PC-9 (cell line): ENCODE measurements around the gene ZMIZ1.

Source experiments
- EZH2 ChIP-seq: fragments of 200-600 bp; sonication (generic); IDR thresholded peaks from 2 replicates; pipeline ENCODE4 v1.8.0; 2017; ENCODE audit warnings: antibody characterized with exemption, low read depth
- TF ChIP-seq, protein P1 (sequence below): fragments of 200-600 bp; sonication (generic); conservative IDR thresholded peaks from 2 replicates; pipeline ENCODE4 v1.6.1; 2017; ENCODE audit warnings: mixed run types, antibody characterized with exemption, mild to moderate bottlenecking, moderate library complexity

- TF ChIP-seq, protein P1, sequence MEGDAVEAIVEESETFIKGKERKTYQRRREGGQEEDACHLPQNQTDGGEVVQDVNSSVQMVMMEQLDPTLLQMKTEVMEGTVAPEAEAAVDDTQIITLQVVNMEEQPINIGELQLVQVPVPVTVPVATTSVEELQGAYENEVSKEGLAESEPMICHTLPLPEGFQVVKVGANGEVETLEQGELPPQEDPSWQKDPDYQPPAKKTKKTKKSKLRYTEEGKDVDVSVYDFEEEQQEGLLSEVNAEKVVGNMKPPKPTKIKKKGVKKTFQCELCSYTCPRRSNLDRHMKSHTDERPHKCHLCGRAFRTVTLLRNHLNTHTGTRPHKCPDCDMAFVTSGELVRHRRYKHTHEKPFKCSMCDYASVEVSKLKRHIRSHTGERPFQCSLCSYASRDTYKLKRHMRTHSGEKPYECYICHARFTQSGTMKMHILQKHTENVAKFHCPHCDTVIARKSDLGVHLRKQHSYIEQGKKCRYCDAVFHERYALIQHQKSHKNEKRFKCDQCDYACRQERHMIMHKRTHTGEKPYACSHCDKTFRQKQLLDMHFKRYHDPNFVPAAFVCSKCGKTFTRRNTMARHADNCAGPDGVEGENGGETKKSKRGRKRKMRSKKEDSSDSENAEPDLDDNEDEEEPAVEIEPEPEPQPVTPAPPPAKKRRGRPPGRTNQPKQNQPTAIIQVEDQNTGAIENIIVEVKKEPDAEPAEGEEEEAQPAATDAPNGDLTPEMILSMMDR = no peak
- no peak for TF ChIP-seq EZH2
These were observed 109.9 kb downstream of the ZMIZ1 start for GRCh38 chr10:79178614-79179163.
